C4-2B (cell line): ENCODE results near the gene PLPPR5.

Experiments used
- H3K27ac ChIP-seq: fragments of 450-650 bp; 2 replicates; pipeline ENCODE4 v1.5.1; 2017
- ZFX ChIP-seq: fragments of 450-650 bp; IDR thresholded peaks from 2 replicates; pipeline ENCODE4 v1.6.1; 2017
- TF ChIP-seq, protein P1 (sequence below): fragments of 450-650 bp; conservative IDR thresholded peaks from 2 replicates; pipeline ENCODE4 v1.5.1; 2017; ENCODE audit warnings: mild to moderate bottlenecking

Gene PLPPR5

DNA sequence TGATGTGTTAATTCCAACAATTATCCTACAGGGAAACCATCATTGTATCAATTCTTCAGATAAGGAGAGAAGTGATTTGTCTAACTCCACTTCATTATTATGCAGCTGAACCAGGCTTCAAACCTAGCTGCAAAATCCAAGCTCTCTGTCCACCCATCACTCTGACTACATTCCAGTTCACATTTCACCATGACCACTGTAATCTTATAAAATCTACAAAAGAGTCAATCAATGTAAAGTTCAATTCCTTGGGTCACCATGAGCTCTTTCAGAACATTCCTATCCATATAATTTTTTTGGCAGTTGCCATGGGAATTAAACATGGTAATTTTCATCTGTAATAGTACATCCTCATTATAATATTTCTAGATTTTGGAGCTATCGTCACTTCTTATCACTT, 100.9 kb downstream of the PLPPR5 start:
- H3K27ac ChIP-seq, result no peak overlapping the region
- no peak for TF ChIP-seq ZFX
- TF ChIP-seq, protein P1, sequence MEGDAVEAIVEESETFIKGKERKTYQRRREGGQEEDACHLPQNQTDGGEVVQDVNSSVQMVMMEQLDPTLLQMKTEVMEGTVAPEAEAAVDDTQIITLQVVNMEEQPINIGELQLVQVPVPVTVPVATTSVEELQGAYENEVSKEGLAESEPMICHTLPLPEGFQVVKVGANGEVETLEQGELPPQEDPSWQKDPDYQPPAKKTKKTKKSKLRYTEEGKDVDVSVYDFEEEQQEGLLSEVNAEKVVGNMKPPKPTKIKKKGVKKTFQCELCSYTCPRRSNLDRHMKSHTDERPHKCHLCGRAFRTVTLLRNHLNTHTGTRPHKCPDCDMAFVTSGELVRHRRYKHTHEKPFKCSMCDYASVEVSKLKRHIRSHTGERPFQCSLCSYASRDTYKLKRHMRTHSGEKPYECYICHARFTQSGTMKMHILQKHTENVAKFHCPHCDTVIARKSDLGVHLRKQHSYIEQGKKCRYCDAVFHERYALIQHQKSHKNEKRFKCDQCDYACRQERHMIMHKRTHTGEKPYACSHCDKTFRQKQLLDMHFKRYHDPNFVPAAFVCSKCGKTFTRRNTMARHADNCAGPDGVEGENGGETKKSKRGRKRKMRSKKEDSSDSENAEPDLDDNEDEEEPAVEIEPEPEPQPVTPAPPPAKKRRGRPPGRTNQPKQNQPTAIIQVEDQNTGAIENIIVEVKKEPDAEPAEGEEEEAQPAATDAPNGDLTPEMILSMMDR, result no peak

DNA sequence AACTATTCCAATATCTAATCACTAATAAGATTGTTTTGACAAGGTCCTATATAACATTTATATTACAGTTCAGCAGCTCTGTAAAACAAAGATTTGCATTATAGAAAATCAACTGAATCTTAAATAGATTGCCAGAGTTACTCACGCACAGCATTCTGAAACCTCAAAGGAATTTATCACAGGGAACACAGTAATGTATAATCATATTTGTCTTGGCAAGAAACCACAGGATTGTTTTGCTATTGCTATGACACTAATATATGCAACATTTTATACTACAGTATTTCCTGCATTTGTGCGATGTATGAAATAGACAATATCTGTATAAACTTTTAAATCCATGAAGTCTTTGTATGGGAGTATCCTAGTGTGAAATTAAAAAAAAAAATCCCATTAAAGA, 101.4 kb downstream of the PLPPR5 start:
- H3K27ac ChIP-seq, result no peak overlapping the region
- no peak for TF ChIP-seq ZFX
- TF ChIP-seq, protein P1, result no peak

- TF ChIP-seq, protein P1, result no peak
- no peak for TF ChIP-seq ZFX
- no peak overlapping the region for H3K27ac ChIP-seq
These were observed 105.7 kb downstream of the PLPPR5 start for GRCh38 chr1:98898940-98899339.

GRCh38 chr1:98897479-98897878, 107.2 kb downstream of the PLPPR5 start:
- no peak overlapping the region for H3K27ac ChIP-seq
- TF ChIP-seq, protein P1, result no peak
- no peak for TF ChIP-seq ZFX

- TF ChIP-seq, protein P1, result no peak
- no peak for TF ChIP-seq ZFX
- no peak overlapping the region for H3K27ac ChIP-seq
These were observed 107.8 kb downstream of the PLPPR5 start for GRCh38 chr1:98896711-98897445.

DNA sequence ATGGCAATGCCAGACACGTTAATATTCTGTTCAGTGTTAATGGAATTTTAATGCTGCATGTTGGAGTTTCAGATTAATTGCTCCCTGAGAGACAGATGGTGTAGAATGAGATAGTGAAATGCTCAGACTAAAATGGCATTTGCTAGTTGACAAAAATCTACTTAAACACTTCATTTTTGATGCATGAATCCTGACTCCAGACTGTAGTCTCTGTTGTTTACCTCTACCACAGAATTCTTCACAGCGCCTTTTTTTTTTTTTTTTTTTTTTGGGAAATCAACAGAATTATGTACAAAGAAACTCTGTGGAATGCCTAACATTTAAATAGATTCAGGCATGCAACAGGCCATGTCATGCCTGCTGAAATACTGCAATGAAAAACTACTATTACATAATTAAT, 111.3 kb downstream of the PLPPR5 start:
- TF ChIP-seq, protein P1, result no peak
- no peak for TF ChIP-seq ZFX
- H3K27ac ChIP-seq, result no peak overlapping the region

DNA sequence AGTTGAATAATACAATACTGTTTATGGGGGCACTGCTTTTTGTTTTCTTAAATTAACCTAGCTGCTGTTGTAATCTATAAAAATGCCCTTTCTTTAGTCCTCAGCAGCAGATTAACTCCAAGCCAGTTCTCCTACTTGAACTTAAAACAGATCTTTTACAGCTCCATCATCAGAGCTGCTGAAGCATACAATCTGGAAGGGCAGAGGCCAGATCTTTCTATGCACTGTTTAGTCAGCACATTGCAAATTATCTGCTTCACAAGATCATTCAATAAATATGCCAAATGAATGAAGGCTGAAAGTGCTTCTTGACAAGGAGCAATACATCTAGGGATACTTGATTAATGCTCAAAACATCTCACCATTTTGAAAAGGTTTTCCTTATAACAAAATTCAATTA, 115.8 kb downstream of the PLPPR5 start:
- H3K27ac ChIP-seq, result no peak overlapping the region
- no peak for TF ChIP-seq ZFX
- TF ChIP-seq, protein P1, result no peak
